Measurements from ENCODE around the gene SUGCT.

SUGCT gene

DNA sequence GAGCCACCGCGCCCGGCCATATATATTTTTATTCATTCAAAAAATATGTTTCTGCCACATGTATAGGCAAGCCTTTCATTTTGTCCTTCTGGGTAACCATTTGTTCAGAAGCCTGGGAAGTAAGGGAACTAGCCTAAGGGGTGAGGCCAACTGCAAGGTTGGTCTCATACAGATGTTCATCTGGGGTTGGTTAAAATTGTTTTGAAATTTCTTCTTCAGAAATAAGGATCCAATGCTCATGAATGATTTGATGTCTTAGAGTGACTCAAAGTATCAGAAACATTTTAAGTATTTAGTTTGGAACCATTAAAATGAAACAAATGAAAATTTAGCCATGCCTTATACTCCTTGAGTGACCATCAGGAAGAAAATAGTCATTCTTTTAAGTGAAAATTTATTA is 397.2 kb downstream of the SUGCT start:
- Histone ChIP-seq H3K9me3 (ENCODE audit: insufficient read depth, low read length) (no peaks in the 10 kb centered on the region), H3K9ac (ENCODE audit: low read length) (no peak overlapping the region), H3K4me2 (ENCODE audit: low read length) (no peak overlapping the region), H2AFZ (ENCODE audit: low read depth, low read length) (no peak overlapping the region), H4K20me1 (ENCODE audit: insufficient read depth, low read length) (no peaks in the 10 kb centered on the region), H3K79me2 (ENCODE audit: low read length) (no peaks in the 10 kb centered on the region), H3K4me3 (ENCODE audit: low read length) (no peak overlapping the region), H3K27me3 (ENCODE audit: low read depth, low read length) (no peaks in the 10 kb centered on the region), H3K36me3 (replicated peaks; ENCODE audit: low read depth, low read length) (no peaks in the 10 kb centered on the region), H3K4me1 (ENCODE audit: low read length) (no peaks in the 10 kb centered on the region), H3K27ac (ENCODE audit: low read length) (no peak overlapping the region)
- TF ChIP-seq, protein P1, sequence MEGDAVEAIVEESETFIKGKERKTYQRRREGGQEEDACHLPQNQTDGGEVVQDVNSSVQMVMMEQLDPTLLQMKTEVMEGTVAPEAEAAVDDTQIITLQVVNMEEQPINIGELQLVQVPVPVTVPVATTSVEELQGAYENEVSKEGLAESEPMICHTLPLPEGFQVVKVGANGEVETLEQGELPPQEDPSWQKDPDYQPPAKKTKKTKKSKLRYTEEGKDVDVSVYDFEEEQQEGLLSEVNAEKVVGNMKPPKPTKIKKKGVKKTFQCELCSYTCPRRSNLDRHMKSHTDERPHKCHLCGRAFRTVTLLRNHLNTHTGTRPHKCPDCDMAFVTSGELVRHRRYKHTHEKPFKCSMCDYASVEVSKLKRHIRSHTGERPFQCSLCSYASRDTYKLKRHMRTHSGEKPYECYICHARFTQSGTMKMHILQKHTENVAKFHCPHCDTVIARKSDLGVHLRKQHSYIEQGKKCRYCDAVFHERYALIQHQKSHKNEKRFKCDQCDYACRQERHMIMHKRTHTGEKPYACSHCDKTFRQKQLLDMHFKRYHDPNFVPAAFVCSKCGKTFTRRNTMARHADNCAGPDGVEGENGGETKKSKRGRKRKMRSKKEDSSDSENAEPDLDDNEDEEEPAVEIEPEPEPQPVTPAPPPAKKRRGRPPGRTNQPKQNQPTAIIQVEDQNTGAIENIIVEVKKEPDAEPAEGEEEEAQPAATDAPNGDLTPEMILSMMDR (IDR thresholded peaks at IDR 0.05; ENCODE audit: low read depth, low read length): no peak
- no peak for TF ChIP-seq EZH2phosphoT487 (IDR thresholded peaks at IDR 0.05; ENCODE audit: low read depth)

DNA sequence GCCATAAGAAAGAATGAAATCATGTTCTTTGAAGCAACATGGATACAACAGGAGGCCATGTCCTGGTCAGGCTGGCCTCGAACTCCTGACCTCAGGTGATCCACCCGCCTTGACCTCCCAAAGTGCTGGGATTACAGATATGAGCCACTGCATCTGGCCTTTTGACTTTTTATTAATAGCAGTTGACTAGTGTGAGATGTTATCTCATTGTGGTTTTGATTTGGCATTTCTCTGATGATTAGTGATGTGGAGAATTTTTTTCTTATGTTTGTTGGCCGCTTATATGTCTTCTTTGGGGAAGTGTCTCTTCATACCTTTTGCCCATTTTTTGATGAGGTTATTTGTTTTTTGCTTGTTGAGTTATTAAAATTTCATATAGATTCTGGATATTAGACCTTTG is 400.9 kb downstream of the SUGCT start:
- Histone ChIP-seq H3K4me1 (ENCODE audit: low read length) (no peaks in the 10 kb centered on the region), H3K79me2 (ENCODE audit: low read length) (no peaks in the 10 kb centered on the region), H3K4me3 (ENCODE audit: low read length) (no peak overlapping the region), H2AFZ (ENCODE audit: low read depth, low read length) (no peak overlapping the region), H4K20me1 (ENCODE audit: insufficient read depth, low read length) (no peaks in the 10 kb centered on the region), H3K9ac (ENCODE audit: low read length) (no peak overlapping the region), H3K4me2 (ENCODE audit: low read length) (no peak overlapping the region), H3K27ac (ENCODE audit: low read length) (no peak overlapping the region), H3K36me3 (replicated peaks; ENCODE audit: low read depth, low read length) (no peaks in the 10 kb centered on the region), H3K9me3 (ENCODE audit: insufficient read depth, low read length) (no peaks in the 10 kb centered on the region), H3K27me3 (ENCODE audit: low read depth, low read length) (no peaks in the 10 kb centered on the region)
- TF ChIP-seq EZH2phosphoT487 (IDR thresholded peaks at IDR 0.05; ENCODE audit: low read depth): no peak

DNA sequence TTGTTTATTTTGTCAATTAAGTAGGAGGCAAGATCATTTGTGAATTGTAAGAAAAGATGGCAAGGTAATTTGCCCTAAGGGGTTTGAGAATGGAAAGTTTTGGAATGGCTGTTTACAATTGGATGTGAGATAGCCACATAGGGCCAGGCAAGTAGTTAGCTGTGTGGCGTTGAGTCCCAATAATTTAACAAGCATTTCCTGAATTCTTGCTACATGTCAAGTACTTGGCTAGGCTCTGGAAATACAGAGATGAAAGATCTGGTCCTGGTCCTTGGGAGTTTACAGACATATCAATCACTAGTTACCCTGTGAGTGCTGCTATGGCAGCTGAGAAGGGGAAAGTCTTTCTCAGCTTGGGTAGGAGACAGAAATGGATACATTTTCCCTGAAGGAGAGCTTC is 401.6 kb downstream of the SUGCT start:
- no peaks in the 10 kb centered on the region for H3K9me3 ChIP-seq (ENCODE audit: insufficient read depth, low read length)
- H3K27me3 ChIP-seq (ENCODE audit: low read depth, low read length): no peaks in the 10 kb centered on the region
- H3K4me1 ChIP-seq (ENCODE audit: low read length): no peaks in the 10 kb centered on the region
- H3K4me3 ChIP-seq (ENCODE audit: low read length): no peak overlapping the region
- no peaks in the 10 kb centered on the region for H4K20me1 ChIP-seq (ENCODE audit: insufficient read depth, low read length)
- H3K4me2 ChIP-seq (ENCODE audit: low read length): no peak overlapping the region
- no peaks in the 10 kb centered on the region for H3K79me2 ChIP-seq (ENCODE audit: low read length)
- no peak for TF ChIP-seq EZH2phosphoT487 (IDR thresholded peaks at IDR 0.05; ENCODE audit: low read depth)
- TF ChIP-seq, protein P1 (IDR thresholded peaks at IDR 0.05; ENCODE audit: low read depth, low read length): no peak
- no peak overlapping the region for H3K27ac ChIP-seq (ENCODE audit: low read length)
- H3K9ac ChIP-seq (ENCODE audit: low read length): no peak overlapping the region
- no peaks in the 10 kb centered on the region for H3K36me3 ChIP-seq (replicated peaks; ENCODE audit: low read depth, low read length)
- H2AFZ ChIP-seq (ENCODE audit: low read depth, low read length): no peak overlapping the region

DNA sequence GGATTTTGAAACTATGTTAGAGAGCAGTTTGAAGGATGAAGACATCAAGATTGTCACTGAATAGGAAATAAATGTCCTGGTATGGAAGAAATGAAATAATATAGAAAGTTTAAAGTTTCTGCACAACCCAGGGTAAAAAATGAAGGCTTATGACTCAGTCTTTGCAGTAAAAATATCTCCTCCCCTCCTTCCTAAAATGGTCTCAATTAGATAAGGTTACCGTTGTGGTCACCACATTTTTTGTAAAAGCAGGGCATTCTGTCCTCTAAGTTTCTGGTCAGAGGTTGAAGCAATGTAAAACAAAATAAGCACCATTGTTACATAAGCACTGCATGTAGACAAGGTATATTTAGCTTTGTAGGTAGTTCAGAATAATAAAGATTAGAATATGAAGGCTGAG is 403.5 kb downstream of the SUGCT start:
- no peak overlapping the region for H3K27ac ChIP-seq (ENCODE audit: low read length)
- no peaks in the 10 kb centered on the region for H4K20me1 ChIP-seq (ENCODE audit: insufficient read depth, low read length)
- no peaks in the 10 kb centered on the region for H3K27me3 ChIP-seq (ENCODE audit: low read depth, low read length)
- H3K9ac ChIP-seq (ENCODE audit: low read length): no peak overlapping the region
- TF ChIP-seq, protein P1 (IDR thresholded peaks at IDR 0.05; ENCODE audit: low read depth, low read length): no peak
- no peak for TF ChIP-seq EZH2phosphoT487 (IDR thresholded peaks at IDR 0.05; ENCODE audit: low read depth)
- no peaks in the 10 kb centered on the region for H3K79me2 ChIP-seq (ENCODE audit: low read length)
- H3K4me2 ChIP-seq (ENCODE audit: low read length): no peak overlapping the region
- no peaks in the 10 kb centered on the region for H3K9me3 ChIP-seq (ENCODE audit: insufficient read depth, low read length)
- H3K4me3 ChIP-seq (ENCODE audit: low read length): no peak overlapping the region
- no peak overlapping the region for H2AFZ ChIP-seq (ENCODE audit: low read depth, low read length)
- H3K4me1 ChIP-seq (ENCODE audit: low read length): no peaks in the 10 kb centered on the region
- H3K36me3 ChIP-seq (replicated peaks; ENCODE audit: low read depth, low read length): no peaks in the 10 kb centered on the region

DNA sequence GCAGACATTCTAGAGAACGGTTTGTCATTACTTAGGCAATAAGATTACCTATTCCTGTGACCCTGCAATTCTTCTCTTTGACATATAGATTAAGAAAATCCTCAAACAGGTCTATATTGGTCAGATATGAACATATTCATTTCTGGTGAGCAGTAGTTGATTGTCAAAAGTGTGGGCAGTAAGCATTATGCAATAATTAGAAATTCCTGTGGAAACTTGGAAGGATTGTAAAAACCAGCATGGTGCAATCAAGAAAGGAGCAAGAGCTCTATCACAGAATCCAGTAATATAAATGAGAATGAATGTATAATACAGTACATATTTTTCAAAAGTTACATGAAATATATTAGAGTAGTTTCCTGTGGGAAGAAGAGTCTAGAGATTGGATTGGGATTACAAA is 406.5 kb downstream of the SUGCT start:
- no peaks in the 10 kb centered on the region for H3K9me3 ChIP-seq (ENCODE audit: insufficient read depth, low read length)
- H3K27ac ChIP-seq (ENCODE audit: low read length): no peak overlapping the region
- H2AFZ ChIP-seq (ENCODE audit: low read depth, low read length): no peak overlapping the region
- TF ChIP-seq EZH2phosphoT487 (IDR thresholded peaks at IDR 0.05; ENCODE audit: low read depth): no peak
- TF ChIP-seq, protein P1 (IDR thresholded peaks at IDR 0.05; ENCODE audit: low read depth, low read length): no peak
- H3K9ac ChIP-seq (ENCODE audit: low read length): no peak overlapping the region
- H4K20me1 ChIP-seq (ENCODE audit: insufficient read depth, low read length): no peaks in the 10 kb centered on the region
- H3K79me2 ChIP-seq (ENCODE audit: low read length): no peaks in the 10 kb centered on the region
- no peaks in the 10 kb centered on the region for H3K4me1 ChIP-seq (ENCODE audit: low read length)
- no peaks in the 10 kb centered on the region for H3K36me3 ChIP-seq (replicated peaks; ENCODE audit: low read depth, low read length)
- H3K4me3 ChIP-seq (ENCODE audit: low read length): no peak overlapping the region
- H3K27me3 ChIP-seq (ENCODE audit: low read depth, low read length): no peaks in the 10 kb centered on the region
- H3K4me2 ChIP-seq (ENCODE audit: low read length): no peak overlapping the region
